H1 (cell line): ENCODE data around the gene UQCC3. TPM values are rescaled to one million over a fixed set of nuclear protein-coding genes. Genes with fewer than 3 reads are reported as not detected.
A peak's percentile ranks its signal among the peaks of the same experiment; 100 is the strongest.

ENCODE experiments used
- ASH2L ChIP-seq: fragments of 200-600, 300-600 bp; sonication (generic); IDR thresholded peaks from one replicate; pipeline ENCODE4 v1.7.1; 2017; ENCODE audit warnings: low read length
- BACH1 ChIP-seq: IDR thresholded peaks from 2 replicates; pipeline ENCODE4 v1.6.1; 2012; ENCODE audit warnings: low read length, improper control_type of control experiment
- EP300 ChIP-seq, 2 experiments: IDR thresholded peaks; 1 replicate in 1 of 2; 2 replicates in 1 of 2; pipeline ENCODE4 v1.6.1; 2011 to 2012; ENCODE audit warnings: low read depth in 2 of 2, low read length in 2 of 2, mild to moderate bottlenecking in 2 of 2, borderline replicate concordance in 1 of 2, inconsistent platforms in 1 of 2, moderate library complexity in 1 of 2
- HDAC6 ChIP-seq: IDR thresholded peaks from one replicate; pipeline ENCODE4 v1.7.1; 2012; ENCODE audit warnings: low read depth, mild to moderate bottlenecking, inconsistent platforms, low read length, moderate library complexity
- SAP30 ChIP-seq: fragments of 300-600 bp; sonication (generic); IDR thresholded peaks from 2 replicates; pipeline ENCODE4 v1.7.1; 2012; ENCODE audit warnings: low read length, moderate library complexity, mild to moderate bottlenecking, inconsistent platforms; ENCODE audit not compliant: insufficient read depth, insufficient replicate concordance
- SIN3A ChIP-seq, 2 experiments: IDR thresholded peaks in 1 of 2; conservative IDR thresholded peaks in 1 of 2; 2 replicates each; pipeline ENCODE4 v1.6.1; 2011 to 2012; ENCODE audit warnings: low read length in 2 of 2, improper control_type of control experiment in 1 of 2, low read depth in 1 of 2, mild to moderate bottlenecking in 1 of 2
- SIX5 ChIP-seq: IDR thresholded peaks from 2 replicates; pipeline ENCODE4 v1.6.1; 2011; ENCODE audit warnings: mild to moderate bottlenecking, low read depth, low read length
- SP2 ChIP-seq: IDR thresholded peaks from 2 replicates; pipeline ENCODE4 v1.6.1; 2012; ENCODE audit warnings: mild to moderate bottlenecking, low read length, inconsistent platforms
- YY1 ChIP-seq: IDR thresholded peaks from 2 replicates; pipeline ENCODE4 v1.6.1; 2011; ENCODE audit warnings: low read depth, mild to moderate bottlenecking, low read length
- polyA plus RNA-seq, 7 experiments: library from polyadenylated mRNA; depleted of rRNA in 3 of 7; stranded (reverse) in 5 of 7; unstranded in 2 of 7; fragments of >200 nt in 5 of 7; fragments of 200-250 nt in 2 of 7; gene quantifications; 1 replicate in 5 of 7; 2 replicates in 1 of 7; 4 replicates in 1 of 7; pipeline versions ENCODE4 v1.2.1 to v1.2.3, GENCODE V29; 2011 to 2013; ENCODE audit warnings: missing spikeins in 2 of 7, mixed read lengths in 2 of 7
- total RNA-seq: library from RNA; stranded (reverse); fragmentation: NEBNext Ultra II Directional; extraction: Animal tissue kit (Norgen Biotek cat#: 25700); gene quantifications from 2 replicates; pipeline ENCODE4 v1.2.1, GENCODE V29; 2021

UQCC3 gene
- total and polyA plus RNA-seq, 2 of the 8 experiments (the other 6 are each of a cell fraction or from before 2014, with no cell fraction given) = 14.2 to 15.7 TPM

DNA sequence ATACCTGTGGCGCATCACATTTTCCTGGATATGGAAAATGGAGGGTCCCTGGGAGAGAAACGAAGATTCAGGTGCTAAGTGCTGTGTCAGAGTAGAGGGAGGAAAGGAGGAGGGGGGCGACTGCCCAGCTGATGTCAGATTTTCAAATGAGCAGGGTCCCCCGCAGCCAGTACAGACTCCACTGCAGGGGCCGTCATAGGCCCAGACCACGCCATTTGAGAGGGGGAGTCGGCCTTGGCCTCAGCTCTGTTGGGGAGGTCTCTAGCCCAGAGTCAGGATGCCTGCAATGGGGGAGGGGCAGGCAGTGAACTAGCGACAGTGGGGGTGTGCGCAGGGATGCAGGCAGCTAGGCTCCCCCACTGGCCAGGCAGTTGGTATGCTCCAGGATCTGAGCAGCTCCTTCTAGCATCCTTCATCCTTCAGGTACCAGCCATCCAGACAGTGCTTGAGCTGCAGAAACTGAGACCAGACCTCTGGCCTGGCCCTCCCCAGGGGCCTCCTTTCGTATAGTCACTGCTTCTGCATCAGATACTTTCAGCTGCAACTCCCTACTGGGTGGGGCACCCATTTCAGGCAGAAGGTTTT lies 35.9 kb downstream of the UQCC3 start, which contains the start of the genes BSCL2 and GNG3 (continued):
- TF ChIP-seq SIX5 = peak; percentile 68
- peak; percentile 39 for TF ChIP-seq ASH2L
- peak; percentile 90 to 95; a peak in 3 of 4 replicates for TF ChIP-seq SIN3A (conservative IDR thresholded peaks at IDR 0.05 in 1 of 2, IDR thresholded peaks at IDR 0.05 in 1 of 2; ENCODE audit: low read depth in 1 of 2, low read length in 2 of 2)
- peak; percentile 86 for TF ChIP-seq SAP30
- TF ChIP-seq BACH1 = peak; percentile 92
- no peak for TF ChIP-seq HDAC6
- TF ChIP-seq YY1 = peak; percentile 81
- TF ChIP-seq SP2 = no peak
- peak; percentile 43 to 100 for TF ChIP-seq EP300 (IDR thresholded peaks at IDR 0.05; ENCODE audit: borderline replicate concordance in 1 of 2, low read depth in 2 of 2, low read length in 2 of 2)
